Measurements from ENCODE around the gene RND2.

- TF ChIP-seq POLR2A (IDR thresholded peaks at IDR 0.05) (no peak), CTCF (IDR thresholded peaks at IDR 0.05) (no peak)
These were observed 45.3 kb upstream of the RND2 start, which contains the start of gene PTGES3L for GRCh38 chr17:42979511-42980273.

Measured in esophagus squamous epithelium (tissue), 4 donors.